IMR-90 (cell line): ENCODE data around the gene ARMH3. TPM values are rescaled to one million over a fixed set of nuclear protein-coding genes. Genes with fewer than 3 reads are reported as not detected.

Experiments
- ATAC-seq: fragments of 200-7000 bp; cut with Tn5 transposase; 2 replicates; pipeline ENCODE4 v1.9.1; 2020; ENCODE audit warnings: low read depth, mild to moderate bottlenecking, moderate library complexity
- BruUV-seq: library from RNA; stranded (reverse); fragments of 400-500 nt; replicated peaks from 2 replicates; lab custom pipeline; 2021; lab: Mats Ljungman, UMichigan
- CTCF ChIA-PET: fragments of 300-600 bp; formaldehyde crosslinking; extraction: SDS; loops from one replicate; lab custom pipeline; 2021; ENCODE audit warnings: antibody characterized with exemption; lab: Yijun Ruan, JAX
- POLR2A ChIA-PET: fragments of 300-600 bp; sonication (Branson Sonifier 250); formaldehyde crosslinking; loops from one replicate; lab custom pipeline; 2022; ENCODE audit warnings: antibody characterized with exemption; ENCODE audit not compliant: unreplicated experiment; lab: Charles Lee
- DNase-seq: peaks from one replicate; pipeline ENCODE4 v3.0.0; 2013
- H2AFZ ChIP-seq: replicated peaks from 2 replicates; pipeline ENCODE3; 2013; ENCODE audit warnings: low read length, mild to moderate bottlenecking; ENCODE audit not compliant: poor library complexity
- H2AK5ac ChIP-seq: 2 replicates; pipeline ENCODE4 v1.6.1; 2013; ENCODE audit warnings: low read depth, low read length, inconsistent platforms
- H2AK9ac ChIP-seq: replicated peaks from 2 replicates; pipeline ENCODE3; 2013; ENCODE audit warnings: mild to moderate bottlenecking, low read depth, low read length, moderate library complexity; ENCODE audit not compliant: poor library complexity
- H2BK120ac ChIP-seq: 2 replicates; pipeline ENCODE4 v1.6.1; 2013; ENCODE audit warnings: low read depth, low read length, inconsistent platforms
- H2BK15ac ChIP-seq: 3 replicates; pipeline ENCODE4 v1.6.1; 2013; ENCODE audit warnings: low read depth, low read length, inconsistent platforms
- H2BK20ac ChIP-seq: 2 replicates; pipeline ENCODE4 v1.6.1; 2013; ENCODE audit warnings: low read depth, mild to moderate bottlenecking, inconsistent platforms, low read length, moderate library complexity
- H2BK5ac ChIP-seq: 2 replicates; pipeline ENCODE4 v1.6.1; 2013; ENCODE audit warnings: mild to moderate bottlenecking, low read depth, low read length, inconsistent platforms; ENCODE audit not compliant: poor library complexity, severe bottlenecking
- H3K14ac ChIP-seq: replicated peaks from 2 replicates; pipeline ENCODE4 v1.6.1; 2013; ENCODE audit warnings: low read depth, low read length, inconsistent platforms
- H3K18ac ChIP-seq: 2 replicates; pipeline ENCODE4 v1.6.1; 2013; ENCODE audit warnings: low read depth, low read length, control low read depth
- H3K23ac ChIP-seq: 2 replicates; pipeline ENCODE4 v1.6.1; 2013; ENCODE audit warnings: low read depth, low read length, inconsistent platforms
- H3K27ac ChIP-seq: 2 replicates; pipeline ENCODE4 v1.5.1; 2013; ENCODE audit warnings: mild to moderate bottlenecking, control low read depth, low read length; ENCODE audit not compliant: insufficient read depth
- H3K27me3 ChIP-seq: 2 replicates; pipeline ENCODE4 v1.6.1; 2013; ENCODE audit warnings: low read length; ENCODE audit not compliant: control insufficient read depth, insufficient read depth
- H3K36me3 ChIP-seq: 2 replicates; pipeline ENCODE4 v1.6.1; 2013; ENCODE audit warnings: low read length, mixed read lengths; ENCODE audit not compliant: control insufficient read depth, insufficient read depth
- H3K4ac ChIP-seq: 2 replicates; pipeline ENCODE4 v1.6.1; 2013; ENCODE audit warnings: low read depth, low read length, inconsistent platforms
- H3K4me1 ChIP-seq: 2 replicates; pipeline ENCODE4 v1.6.1; 2013; ENCODE audit warnings: low read length, mixed read lengths; ENCODE audit not compliant: control insufficient read depth, insufficient read depth
- H3K4me2 ChIP-seq: 2 replicates; pipeline ENCODE4 v1.6.1; 2013; ENCODE audit warnings: low read depth, mild to moderate bottlenecking, control low read depth, low read length, moderate library complexity
- H3K4me3 ChIP-seq: 2 replicates; pipeline ENCODE4 v1.5.1; 2013; ENCODE audit warnings: low read depth, mild to moderate bottlenecking, control low read depth, low read length, moderate library complexity; ENCODE audit not compliant: insufficient read depth
- H3K56ac ChIP-seq: 2 replicates; pipeline ENCODE4 v1.6.1; 2013; ENCODE audit warnings: low read length, inconsistent platforms; ENCODE audit not compliant: insufficient read depth; ENCODE audit errors: extremely low read depth
- H3K79me1 ChIP-seq, 2 experiments: 2 replicates each; pipeline ENCODE4 v1.6.1; 2013; ENCODE audit warnings: low read length in 2 of 2, inconsistent platforms in 1 of 2, low read depth in 1 of 2
- H3K9ac ChIP-seq: 2 replicates; pipeline ENCODE4 v1.6.1; 2013; ENCODE audit warnings: low read depth, low read length, control low read depth
- H3K9me1 ChIP-seq: 2 replicates; pipeline ENCODE4 v1.6.1; 2013; ENCODE audit warnings: low read length, inconsistent platforms; ENCODE audit not compliant: insufficient read depth
- H3K9me3 ChIP-seq: 2 replicates; pipeline ENCODE4 v1.6.1; 2013; ENCODE audit warnings: low read length; ENCODE audit not compliant: control insufficient read depth, insufficient read depth
- H4K20me1 ChIP-seq: 2 replicates; pipeline ENCODE4 v1.6.1; 2013; ENCODE audit warnings: low read length, inconsistent platforms; ENCODE audit not compliant: insufficient read depth
- H4K5ac ChIP-seq: 2 replicates; pipeline ENCODE4 v1.6.1; 2013; ENCODE audit warnings: mild to moderate bottlenecking, low read depth, low read length, control low read depth
- H4K8ac ChIP-seq, 2 experiments: 2 replicates each; pipeline ENCODE4 v1.6.1; 2013; ENCODE audit warnings: low read depth in 2 of 2, low read length in 2 of 2, control low read depth in 1 of 2, inconsistent platforms in 1 of 2
- H4K91ac ChIP-seq: 2 replicates; pipeline ENCODE4 v1.6.1; 2013; ENCODE audit warnings: low read depth, low read length, inconsistent platforms; ENCODE audit not compliant: insufficient read depth
- BHLHE40 ChIP-seq: fragments of 150-350 bp; IDR thresholded peaks from 2 replicates; pipeline ENCODE4 v1.6.1; 2016; ENCODE audit warnings: mild to moderate bottlenecking, low read depth, low read length
- RFX5 ChIP-seq: IDR thresholded peaks from 2 replicates; pipeline ENCODE4 v1.8.0; 2012; ENCODE audit warnings: low read depth, mild to moderate bottlenecking, low read length, moderate library complexity
- USF2 ChIP-seq: fragments of 150-350 bp; IDR thresholded peaks from 2 replicates; pipeline ENCODE4 v1.6.1; 2017; ENCODE audit warnings: mild to moderate bottlenecking, antibody characterized with exemption, low read length, low read depth
- WGBS, 2 experiments: methylation state at CpG; one replicate each; pipeline versions ENCODE4 v1.1.5 to v1.1.7; 2013; ENCODE audit warnings: missing lambda C conversion rate in 2 of 2; ENCODE audit not compliant: insufficient read length in 1 of 2; ENCODE audit errors: extremely low coverage in 2 of 2; 5-methylcytosine and 5-hydroxymethylcytosine counted together
- dilution Hi-C: fragments of 300-500 bp; cut with HindIII; formaldehyde crosslinking; loops from one replicate; pipeline ENCODE4 v1.14.3; 2018; ENCODE audit warnings: low sequenced_read_pairs; ENCODE audit not compliant: unreplicated experiment
- in situ Hi-C: fragments of 300-500 bp; cut with MboI; formaldehyde crosslinking; loops from 3 replicates; pipeline ENCODE4 v1.14.3; 2019; ENCODE audit warnings: low sequenced_read_pairs, inconsistent platforms, mixed read lengths
- intact Hi-C: fragments of 100-400 bp; cut with micrococcal nuclease; formaldehyde crosslinking; loops from 2 replicates; pipeline ENCODE4 v1.10.0; 2022
- polyA plus RNA-seq, 3 experiments: library from polyadenylated mRNA; depleted of rRNA; stranded (reverse); fragments of >200 nt; gene quantifications; 2 replicates each; pipeline ENCODE4 v1.2.3, GENCODE V29; 2012; ENCODE audit warnings: low replicate concordance in 1 of 3
- total RNA-seq: library from RNA; depleted of rRNA; stranded (reverse); fragments of >200 nt; gene quantifications from 2 replicates; pipeline ENCODE4 v1.2.3, GENCODE V29; 2012

Gene ARMH3
- total and polyA plus RNA-seq, 2 of the 4 experiments (the other 2 are of a cell fraction): 12.1 to 13.1 TPM

GRCh38 chr10:101901340-101901739, 154.6 kb downstream of the ARMH3 start:
- Histone ChIP-seq H3K9me3 (no peaks in the 10 kb centered on the region), H2AK5ac (no peak overlapping the region), H4K8ac (no peak overlapping the region), H4K5ac (no peak overlapping the region), H2BK120ac (no peak overlapping the region), H3K27me3 (no peaks in the 10 kb centered on the region), H3K4me2 (no peak overlapping the region), H3K14ac (no peak overlapping the region), H2BK15ac (no peak overlapping the region), H3K79me1 (peaks cover 2 to 5% of the 10 kb centered on the region in 2 experiments; a peak in 1 of 4 replicates), H4K91ac (no peak overlapping the region), H3K9ac (no peak overlapping the region), H2BK5ac (no peak overlapping the region), H2AFZ (no peak overlapping the region), H2BK20ac (no peak overlapping the region), H2AK9ac (no peak overlapping the region), H3K4ac (no peak overlapping the region), H3K27ac (no peak overlapping the region), H3K56ac (no peak overlapping the region), H3K4me1 (peaks cover 9% of the 10 kb centered on the region), H3K18ac (no peak overlapping the region), H3K9me1 (peaks cover 4% of the 10 kb centered on the region; the same call in 1 of the 2 replicates), H4K20me1 (peaks cover 12% of the 10 kb centered on the region), H3K36me3 (peaks cover 1% of the 10 kb centered on the region; the same call in 1 of the 2 replicates), H3K4me3 (no peak overlapping the region), H3K23ac (no peak overlapping the region)
- POLR2A ChIA-PET: no interaction called here
- in situ Hi-C loops (no loop called here), intact Hi-C loops (no loop called here), dilution Hi-C loops (no loop called here)
- no peak for ATAC-seq
- TF ChIP-seq USF2 (no peak), RFX5 (no peak), BHLHE40 (no peak)
- no CpG with 5 or more reads among the region's 6 CpGs for WGBS, 2 experiments
- BruUV-seq: no TSS peak
- no peak for DNase-seq
- CTCF ChIA-PET: no interaction called here
